Subcutaneous preadipocyte (primary cell): ENCODE measurements around the gene ASB14. TPM values are rescaled to one million over a fixed set of nuclear protein-coding genes. Genes with fewer than 3 reads are reported as not detected.

Experiments used
- total RNA-seq: library from RNA; depleted of rRNA; stranded (reverse); fragments of >200 nt; gene quantifications from 2 replicates; pipeline ENCODE4 v1.2.3, GENCODE V29; 2012

The ASB14 gene
- not detected in 2 replicates for total RNA-seq

GRCh38 chr3:57292159-57292896, at the start of gene ASB14:
Gene ASB14, minus strand, starts transcription at chr3:57292685. Its CDS starts 652 bp downstream, at chr3:57292033.

GRCh38 chr3:57227204-57227929, 65.1 kb downstream of the ASB14 start, which contains the start of gene APPL1:
Gene APPL1, plus strand, starts transcription at chr3:57227729. Its CDS starts 155 bp downstream, at chr3:57227884.

Other genes with a start within 250 kb of the ASB14 start
- gene SPATA12, start 232.0 kb downstream of the ASB14 start, total RNA-seq = not detected in 2 replicates
- gene IL17RD, start 127.3 kb downstream of the ASB14 start, total RNA-seq = 3.1 and 3.7 TPM in 2 replicates
- gene HESX1, start 92.7 kb downstream of the ASB14 start, total RNA-seq = 0.37 and 1.2 TPM in 2 replicates
- gene APPL1, start 65.0 kb downstream of the ASB14 start, total RNA-seq = 54.0 and 74.9 TPM in 2 replicates